Left renal cortex interstitium (tissue), 4 donors: Measurements from ENCODE around the gene DEPDC4. TPM values are rescaled to one million over a fixed set of nuclear protein-coding genes. Genes with fewer than 3 reads are reported as not detected.
"Not testable (repeated sequence)": the region's sequence is repeated elsewhere in the genome, so short reads cannot be mapped to it uniquely, and the experiment has no call there.

Source experiments
- DNase-seq, 4 donors: peaks; one replicate each; pipeline ENCODE4 v3.0.0-alpha.2; 2013; ENCODE audit warnings: low read depth in 4 of 4, low spot score in 2 of 4, missing footprints in 1 of 4
- polyA plus RNA-seq, 4 donors: library from polyadenylated mRNA; unstranded; fragments of 120-200 nt; gene quantifications; one replicate each; pipeline ENCODE4 v1.2.1, GENCODE V29; 2013; ENCODE audit not compliant: insufficient read length in 4 of 4

DEPDC4 gene
- polyA plus RNA-seq, 4 donors = 4.0 to 7.3 (median 5.7) TPM

DNA sequence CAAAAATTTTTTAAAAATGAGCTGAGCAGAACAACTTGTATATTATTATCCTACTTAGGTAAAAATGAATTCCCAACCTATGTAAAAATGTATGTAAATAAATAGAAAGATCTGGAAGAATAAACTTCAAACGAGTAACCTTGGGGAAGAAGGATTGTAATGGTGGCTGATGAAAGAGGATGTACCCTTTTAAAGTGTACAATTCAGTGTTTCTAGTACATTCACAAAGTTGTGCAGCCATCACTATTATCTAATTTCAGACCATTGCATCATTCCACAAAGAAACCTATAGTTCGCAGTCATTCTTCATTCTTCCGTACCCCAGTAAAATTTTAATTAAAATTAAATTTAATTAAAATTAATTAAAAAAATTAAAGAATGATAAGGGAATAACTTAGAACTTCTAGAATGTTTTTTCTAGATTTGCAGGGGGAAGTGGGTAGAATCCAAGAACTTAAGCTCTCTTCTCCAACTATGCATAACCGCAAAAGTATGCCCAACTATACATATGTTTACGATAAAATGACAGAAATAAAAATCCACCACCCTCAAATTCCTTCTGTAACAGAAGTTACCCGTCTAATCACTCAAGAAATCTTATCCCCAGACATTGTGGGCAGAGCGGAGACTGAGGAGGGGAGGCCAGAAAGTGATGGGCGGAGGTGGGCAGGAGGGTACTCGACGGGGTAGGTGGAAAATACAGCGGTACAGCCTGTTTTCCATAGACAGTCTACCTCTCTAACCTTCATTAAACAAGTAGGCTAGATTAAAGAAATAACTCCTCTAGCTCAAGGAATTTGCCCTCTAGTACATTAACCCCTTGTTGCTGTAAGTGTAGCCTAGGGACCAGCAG lies 921 bp downstream of the DEPDC4 start:
- no peak for DNase-seq

GRCh38 chr12:100265107-100265506 lies 1.8 kb downstream of the DEPDC4 start:
- not testable (repeated sequence) for DNase-seq

DNA sequence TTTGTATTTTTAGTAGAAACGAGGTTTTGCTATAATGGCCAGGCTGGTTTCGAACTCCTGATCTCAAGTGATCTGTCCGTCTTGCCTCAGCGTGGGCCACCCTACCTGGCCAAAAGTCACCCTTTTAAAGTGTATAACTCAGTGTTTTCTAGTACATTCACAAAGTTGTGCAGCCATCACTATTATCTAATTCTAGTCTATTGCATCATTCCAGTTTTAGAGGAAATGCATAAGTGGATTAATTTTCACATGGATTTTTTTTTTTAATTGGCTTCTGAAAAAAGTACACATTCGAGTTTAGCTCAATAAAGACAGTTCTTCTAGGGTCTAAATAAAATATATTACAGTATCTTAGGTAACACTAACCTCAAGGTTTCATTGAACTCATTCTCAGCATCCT lies 3.7 kb downstream of the DEPDC4 start:
- DNase-seq = no peak

GRCh38 chr12:100258127-100258526 lies 8.8 kb downstream of the DEPDC4 start:
- no peak for DNase-seq

DNA sequence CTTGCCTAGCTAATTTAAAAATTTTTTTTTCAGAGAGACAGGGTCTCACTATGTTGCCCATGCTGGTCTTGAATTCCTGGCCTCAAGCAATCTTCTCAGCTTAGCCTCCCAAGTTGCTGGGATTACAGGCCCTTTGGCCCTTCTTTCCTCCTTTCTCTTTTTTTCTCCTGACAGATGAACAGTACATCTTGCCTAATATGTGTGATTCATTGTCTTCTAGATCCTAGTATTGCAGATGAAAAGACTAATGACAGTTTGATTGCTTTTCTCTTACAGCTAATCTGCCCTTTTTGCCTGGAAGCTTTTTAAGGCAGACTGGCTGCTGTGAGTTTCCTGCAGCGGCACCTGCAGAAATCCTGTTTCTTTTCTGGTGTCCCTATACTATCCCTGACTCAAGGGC lies 12.0 kb downstream of the DEPDC4 start:
- no peak for DNase-seq

- DNase-seq = no peak
These were observed 13.4 kb downstream of the DEPDC4 start for GRCh38 chr12:100253437-100253836.

GRCh38 chr12:100251917-100252316 lies 15.0 kb downstream of the DEPDC4 start:
- DNase-seq = peak in 1 of 4 donors; percentile 46

DNA sequence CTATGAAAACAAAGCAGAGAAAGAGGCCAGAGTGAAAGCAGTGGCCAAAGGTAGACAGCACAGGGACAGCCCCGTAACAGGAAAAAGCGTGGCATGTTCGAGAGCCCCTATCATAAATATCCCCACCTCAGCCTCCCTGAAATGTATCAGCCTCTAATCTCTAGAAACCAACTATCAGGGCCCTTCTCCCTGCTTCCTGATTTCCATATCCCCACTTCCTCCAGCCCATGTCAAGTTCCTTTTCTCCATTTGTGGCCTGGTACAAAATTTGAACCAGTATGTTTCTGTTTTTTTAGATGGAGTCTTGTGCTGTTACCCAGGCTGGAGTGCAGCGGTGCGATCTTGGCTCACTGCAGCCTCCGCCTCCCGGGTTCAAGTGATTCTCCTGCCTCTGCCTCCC lies 16.9 kb downstream of the DEPDC4 start:
- DNase-seq = no peak

- DNase-seq = no peak
These were observed 18.0 kb downstream of the DEPDC4 start for GRCh38 chr12:100248886-100249285.

GRCh38 chr12:100247765-100248164 lies 19.1 kb downstream of the DEPDC4 start:
- DNase-seq = no peak

DNA sequence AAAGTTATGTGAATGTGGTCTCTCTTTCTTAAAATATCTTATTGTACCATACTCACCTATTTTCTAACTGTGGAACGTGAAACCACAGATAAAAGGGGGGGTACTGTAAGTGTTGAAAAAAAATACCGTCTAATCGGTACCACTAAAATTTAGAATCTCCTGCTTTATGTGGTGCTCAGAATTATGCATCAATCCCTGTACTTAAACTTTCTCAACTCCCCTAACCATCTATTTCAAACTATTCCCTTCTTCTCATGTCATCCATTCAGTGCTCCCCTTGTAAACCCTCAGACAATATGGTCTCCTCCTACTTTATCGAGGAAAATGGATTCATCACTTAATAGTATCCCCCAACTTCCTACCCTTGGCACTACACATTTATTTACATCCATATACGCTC lies 23.7 kb downstream of the DEPDC4 start:
- no peak for DNase-seq

DNA sequence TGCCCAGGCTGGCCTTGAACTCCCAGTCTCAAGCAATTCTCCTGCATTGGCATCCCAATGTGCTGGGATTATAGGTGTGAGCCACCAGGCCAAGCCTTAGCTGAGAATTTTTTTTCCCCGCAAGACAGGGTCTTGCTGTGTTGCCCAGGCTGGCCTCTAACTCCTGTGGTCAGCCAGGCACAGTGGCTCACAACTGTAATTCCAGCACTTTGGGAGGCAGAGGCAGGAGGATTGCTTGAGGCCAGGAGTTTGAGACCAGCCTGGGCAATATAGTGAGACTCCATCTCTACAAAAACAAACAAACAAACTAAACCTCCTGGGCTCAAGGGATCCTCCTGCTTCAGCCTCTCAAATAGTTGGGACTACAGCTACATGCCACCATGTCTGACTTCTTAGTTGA lies 27.3 kb downstream of the DEPDC4 start:
- no peak for DNase-seq

DNA sequence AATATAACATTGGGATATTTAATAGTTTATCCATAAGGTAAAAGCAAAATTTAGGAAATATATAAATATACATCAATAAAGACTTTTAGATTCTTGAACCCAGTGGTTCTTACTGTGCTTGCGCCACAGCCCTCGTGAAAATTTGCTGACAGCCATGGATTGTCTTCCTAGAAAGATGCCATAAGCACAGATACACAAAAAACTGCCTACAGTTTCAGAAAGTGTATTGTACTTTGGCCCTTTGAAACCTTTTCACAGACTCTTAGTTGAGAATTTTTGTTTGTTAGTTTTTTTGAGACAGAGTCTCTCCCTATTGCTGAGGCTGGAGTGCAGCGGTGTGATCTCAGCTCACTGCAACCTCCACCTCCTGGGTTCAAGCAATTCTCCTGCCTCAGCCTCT lies 28.1 kb downstream of the DEPDC4 start:
- DNase-seq = no peak

DNA sequence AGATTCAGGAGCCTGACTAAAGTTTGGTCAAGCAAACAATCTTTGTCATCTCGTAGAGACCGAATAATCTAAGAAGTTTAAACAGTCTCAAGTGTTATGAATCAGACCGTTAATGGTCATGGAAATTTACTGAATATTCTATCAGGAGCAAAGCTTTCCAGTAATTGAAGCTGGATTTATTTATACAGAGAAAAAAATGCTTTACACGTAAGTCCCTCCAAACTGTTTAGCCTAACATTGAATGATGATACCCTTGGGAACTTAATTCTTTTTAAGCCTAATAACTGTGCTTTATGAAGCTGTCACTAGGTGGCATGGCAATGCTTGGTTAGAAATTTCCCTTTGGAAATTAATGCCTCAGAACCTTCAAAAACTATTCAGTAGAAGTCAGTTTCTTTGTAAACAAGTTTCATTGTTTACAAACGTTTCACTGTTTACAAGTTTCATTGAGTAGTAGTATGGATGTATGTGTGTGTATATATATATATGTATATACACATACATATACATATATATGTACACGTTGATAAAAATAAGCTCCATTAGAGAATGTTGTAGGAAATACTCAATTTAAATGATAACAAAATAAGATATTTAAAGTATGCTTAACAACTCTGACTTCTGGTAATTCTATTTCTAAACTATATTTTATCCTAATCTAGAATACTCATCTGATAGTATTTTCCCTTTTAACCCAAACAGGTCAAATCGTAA lies 32.1 kb downstream of the DEPDC4 start:
- peak in 3 of 4 donors; percentile 21 to 59 (median 22) for DNase-seq

DNA sequence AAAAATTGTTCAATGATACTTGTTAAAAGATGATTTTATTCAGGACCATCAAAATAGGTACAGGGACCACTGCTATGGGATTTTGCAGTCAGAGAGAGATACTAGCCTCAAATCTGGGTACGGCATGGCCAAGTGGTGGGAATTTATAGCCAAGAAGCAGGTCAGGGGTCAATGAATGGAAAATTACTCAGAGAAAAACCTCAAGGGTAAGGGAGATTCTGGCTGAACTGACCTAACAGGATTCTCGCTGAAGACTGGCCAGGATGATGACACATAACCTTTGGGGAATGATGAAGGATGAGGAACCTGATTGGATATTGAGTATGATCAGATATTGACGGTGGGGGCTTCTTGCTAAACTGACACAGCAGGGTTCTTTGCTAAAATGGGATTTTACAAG lies 32.7 kb downstream of the DEPDC4 start:
- no peak for DNase-seq

DNA sequence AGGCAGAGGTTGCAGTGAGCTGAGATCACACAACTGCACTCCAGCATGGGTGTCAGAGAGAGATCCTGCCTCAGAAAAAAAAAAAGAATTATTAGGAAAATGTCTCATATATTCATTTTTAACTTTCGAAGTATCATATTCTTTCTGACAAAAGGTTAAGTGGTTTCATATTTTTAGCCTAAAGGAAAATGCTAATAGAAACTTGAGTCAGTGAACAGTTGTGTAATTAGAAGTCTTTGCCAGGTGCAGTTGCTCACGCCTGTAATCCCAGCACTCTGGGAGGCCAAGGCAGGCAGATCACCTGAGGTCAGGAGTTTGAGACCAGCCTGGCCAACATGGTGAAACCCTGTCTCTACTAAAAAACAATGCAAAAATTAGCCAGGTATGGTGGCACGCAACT lies 35.0 kb downstream of the DEPDC4 start:
- not testable (repeated sequence) for DNase-seq

- DNase-seq = no peak
These were observed 37.0 kb downstream of the DEPDC4 start for GRCh38 chr12:100229876-100230275.

DNA sequence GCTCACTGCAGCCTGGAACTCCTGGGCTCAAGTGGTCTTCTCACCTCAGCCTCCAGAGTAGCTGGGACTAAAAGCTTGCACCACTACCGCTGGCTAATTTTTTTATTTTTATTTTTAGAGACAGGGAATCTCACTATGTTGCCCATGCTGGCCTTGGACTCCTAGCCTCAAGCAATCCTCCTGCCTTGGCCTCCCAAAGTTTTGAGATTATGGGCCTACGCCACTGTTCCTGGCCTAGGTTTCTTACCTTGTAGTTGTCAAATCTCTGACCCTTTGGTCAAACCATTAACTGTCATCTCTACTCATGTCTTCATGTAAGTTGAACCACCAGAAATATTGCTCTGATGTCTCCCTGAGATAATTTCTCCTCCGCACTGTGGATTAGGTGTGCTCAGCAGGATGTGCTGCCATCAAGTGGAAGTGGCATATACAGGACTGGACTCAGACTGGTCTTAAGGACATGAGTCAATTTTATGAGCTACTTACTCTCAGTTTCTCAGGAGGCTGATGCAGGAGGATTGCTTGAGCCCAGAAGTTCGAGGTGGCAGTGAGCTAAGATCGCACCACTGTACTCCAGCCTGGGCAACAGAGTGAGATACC lies 37.7 kb downstream of the DEPDC4 start:
- DNase-seq = no peak

- no peak for DNase-seq
These were observed 41.4 kb downstream of the DEPDC4 start for GRCh38 chr12:100225491-100225890.

DNA sequence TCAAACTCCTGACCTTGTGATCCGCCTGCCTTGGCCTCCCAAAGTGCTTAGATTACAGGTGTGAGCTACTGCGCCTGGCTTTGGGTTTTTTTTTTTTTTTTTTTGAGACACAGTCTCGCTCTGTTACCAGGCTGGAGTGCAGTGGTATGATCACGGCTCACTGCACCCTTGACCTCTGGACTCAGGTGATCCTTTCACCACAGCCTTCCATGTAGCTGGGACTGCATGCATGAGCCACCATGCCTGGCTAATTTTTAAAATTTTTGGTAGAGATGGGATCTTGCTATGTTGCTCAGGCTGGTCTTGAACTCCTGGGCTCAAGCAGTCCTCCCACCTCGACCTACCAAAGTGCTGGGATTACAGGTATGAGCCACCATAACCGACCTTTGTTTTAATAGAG lies 44.7 kb downstream of the DEPDC4 start:
- not testable (repeated sequence) for DNase-seq

- DNase-seq = no peak
These were observed 45.4 kb downstream of the DEPDC4 start for GRCh38 chr12:100221523-100221922.
